GM19452 (cell line): ENCODE data around the gene KRT80.

ENCODE experiments used
- ATAC-seq: cut with Tn5 transposase; IDR thresholded peaks from one replicate; pipeline ENCODE4 v1.9.1; 2021; ENCODE audit not compliant: unreplicated experiment

KRT80 gene

DNA sequence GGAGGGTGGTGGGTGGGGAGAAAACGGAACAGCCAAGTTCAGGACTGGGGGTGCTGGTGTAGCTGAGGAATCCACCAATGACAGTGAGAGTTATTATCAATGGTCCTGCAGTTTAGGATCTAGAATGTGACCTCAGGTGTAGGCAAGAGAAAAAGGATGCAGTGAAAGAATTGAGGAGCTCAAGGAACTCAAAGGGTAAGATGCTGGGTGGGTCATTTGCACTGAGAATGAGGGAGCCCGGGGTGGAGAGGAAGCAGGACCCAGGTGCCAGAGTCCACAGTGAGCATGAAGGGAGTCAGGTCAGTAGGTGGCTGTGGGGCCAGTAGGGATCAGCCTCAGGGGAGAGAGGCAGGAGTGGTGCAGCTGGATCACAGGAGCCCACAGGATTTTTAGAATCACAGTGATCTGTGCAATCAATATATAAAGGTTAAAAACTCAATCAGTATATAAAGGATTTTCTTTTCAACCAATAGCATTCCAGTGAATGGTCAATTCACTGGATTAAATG lies 38.1 kb upstream of the KRT80 start:
- no peak for ATAC-seq

DNA sequence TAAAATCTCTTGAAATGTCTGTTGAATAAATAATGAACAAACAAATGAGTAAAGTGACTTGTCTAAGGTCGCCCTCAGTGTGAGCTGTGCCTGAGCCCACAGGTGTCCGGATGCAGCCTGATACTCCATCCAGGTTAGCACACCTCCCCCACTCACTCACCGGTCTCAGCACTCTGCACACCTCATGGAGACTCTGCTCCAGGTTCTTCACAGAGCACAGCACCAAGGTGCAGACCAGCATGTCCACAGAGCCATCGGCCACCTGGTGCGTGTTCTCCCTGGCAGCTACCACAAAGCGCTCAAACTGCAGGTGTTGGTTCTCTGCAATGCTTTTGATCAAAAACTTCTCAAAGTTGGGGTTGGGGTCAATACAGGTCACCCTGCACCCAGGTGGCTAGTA lies 37.1 kb upstream of the KRT80 start:
- no peak for ATAC-seq

DNA sequence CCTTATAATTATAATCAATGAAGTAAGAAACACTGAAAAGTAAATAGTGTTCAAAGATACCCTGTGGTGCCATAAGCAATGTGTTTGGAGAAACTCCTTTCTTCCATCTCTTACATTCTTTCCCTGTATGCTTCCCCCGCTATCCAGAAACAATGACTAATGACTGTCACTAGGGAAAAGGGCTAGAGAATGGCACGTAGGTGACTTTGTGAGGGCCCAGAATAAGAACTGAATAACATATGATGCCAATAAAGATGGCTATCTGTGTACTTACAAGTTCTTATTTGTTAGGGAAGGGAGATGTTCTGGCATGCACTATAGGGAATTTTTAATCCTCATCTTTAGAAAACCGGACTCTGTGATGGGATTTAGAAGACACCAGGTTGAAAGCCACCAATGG lies 36.6 kb upstream of the KRT80 start:
- ATAC-seq, result no peak

DNA sequence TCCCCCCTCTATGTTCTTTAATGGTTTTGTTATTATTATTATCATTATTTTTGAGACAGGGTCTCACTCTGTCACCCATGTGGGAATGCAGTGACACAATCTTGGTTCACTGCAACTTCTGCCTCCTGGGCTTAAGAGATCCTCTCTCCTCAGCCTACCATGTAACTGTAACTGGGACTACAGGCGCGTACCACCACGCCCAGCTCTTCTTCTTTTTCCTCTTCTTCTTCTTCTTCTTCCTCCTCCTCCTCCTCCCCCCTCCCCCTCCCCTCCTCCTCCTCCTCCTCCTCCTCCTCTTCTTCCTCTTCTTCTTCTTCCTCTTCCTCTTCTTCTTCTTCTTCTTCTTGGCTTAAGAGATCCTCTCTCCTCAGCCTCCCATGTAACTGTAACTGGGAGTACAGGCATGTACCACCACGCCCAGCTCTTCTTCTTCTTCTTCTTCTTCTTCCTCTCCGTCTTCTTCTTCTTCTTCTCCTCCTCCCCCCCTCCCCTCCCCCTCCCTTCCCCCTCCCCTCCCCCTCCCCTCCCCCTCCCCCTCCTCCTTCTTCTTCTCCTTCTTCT lies 35.9 kb upstream of the KRT80 start:
- no peak for ATAC-seq

DNA sequence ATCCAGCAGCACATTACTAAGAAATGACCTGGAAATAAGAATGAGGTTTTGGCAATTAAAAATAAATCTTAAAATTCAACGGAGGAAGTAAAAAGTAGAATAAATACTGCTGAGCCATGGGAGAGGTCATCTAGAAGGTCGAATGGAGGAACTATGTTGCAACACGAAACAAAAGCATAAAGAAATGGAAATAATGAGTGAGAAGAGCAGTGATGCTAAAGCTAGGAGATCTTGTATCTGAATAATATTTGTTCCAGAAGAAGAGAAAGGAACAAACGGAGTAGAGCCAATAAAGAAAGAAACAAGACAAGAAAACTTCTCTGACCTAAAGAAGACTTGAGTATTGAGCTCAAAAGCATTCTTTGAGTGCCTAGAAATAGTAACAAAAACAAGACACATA lies 34.6 kb upstream of the KRT80 start:
- no peak for ATAC-seq

DNA sequence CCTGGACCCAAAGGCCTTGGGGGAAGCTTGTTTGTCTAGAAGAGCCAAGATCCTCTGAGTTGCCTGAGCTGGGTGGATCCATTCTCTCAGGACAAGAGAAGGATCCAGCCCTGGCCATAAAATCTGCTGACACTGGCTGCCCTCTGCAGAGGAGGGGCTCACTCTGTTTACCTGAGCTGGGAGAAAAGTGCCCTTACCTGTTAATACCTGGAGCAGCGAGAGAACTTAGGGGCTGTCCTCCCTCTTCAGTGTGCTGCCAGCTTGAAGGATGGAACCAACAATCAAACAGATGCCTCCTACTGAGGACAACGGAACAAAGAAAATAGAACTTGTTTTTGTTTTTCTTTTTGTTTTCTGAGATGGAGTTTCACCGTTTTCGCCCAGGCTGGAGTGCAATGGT lies 33.9 kb upstream of the KRT80 start:
- ATAC-seq, result no peak

DNA sequence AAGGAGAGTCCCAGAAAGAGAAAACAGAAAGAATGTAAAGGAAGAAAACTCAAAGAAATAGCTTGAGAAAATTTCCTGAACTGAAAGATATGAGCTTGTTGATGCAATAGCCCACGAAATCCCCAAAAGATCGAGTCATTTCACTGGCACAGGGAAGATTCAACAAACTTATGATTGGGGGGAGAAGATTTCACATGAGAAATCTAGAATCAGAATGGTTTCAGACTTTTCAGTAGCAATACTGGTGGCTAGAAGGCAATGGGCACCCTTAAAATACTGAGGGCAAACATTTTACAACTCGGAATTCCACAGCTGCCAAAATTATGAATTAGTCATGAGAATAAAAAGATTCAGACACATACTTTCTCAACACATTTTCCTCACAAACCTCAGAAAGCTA lies 32.3 kb upstream of the KRT80 start:
- no peak for ATAC-seq

DNA sequence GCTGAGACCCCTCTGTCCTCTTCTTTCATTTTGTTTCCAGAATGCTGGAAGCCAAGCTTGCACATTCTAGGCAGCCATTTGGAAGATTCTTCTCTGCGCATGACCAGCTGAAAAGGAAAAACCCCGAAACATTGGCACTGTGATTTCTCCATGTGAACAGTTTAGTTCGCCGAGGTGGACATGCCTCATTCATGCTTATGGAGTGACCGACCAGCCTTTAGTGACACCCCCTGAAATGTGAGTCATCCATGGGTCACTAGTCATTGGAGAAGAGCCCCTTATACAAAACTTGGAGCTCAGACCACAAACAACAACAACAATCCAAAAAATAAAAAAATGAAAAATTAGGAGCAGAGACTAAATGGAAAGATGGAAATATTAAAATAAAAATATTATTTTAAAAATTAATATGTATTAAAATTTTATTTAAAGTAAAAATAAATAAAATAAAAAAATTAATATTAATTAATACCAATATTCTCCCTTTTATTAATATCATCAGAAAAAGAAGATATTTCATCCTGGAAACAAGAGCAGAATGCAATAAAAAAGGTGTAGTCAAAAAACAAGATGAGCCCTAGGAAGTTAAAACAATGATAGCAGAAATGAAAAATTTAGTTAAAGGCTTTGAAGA lies 31.7 kb upstream of the KRT80 start:
- ATAC-seq, result no peak

DNA sequence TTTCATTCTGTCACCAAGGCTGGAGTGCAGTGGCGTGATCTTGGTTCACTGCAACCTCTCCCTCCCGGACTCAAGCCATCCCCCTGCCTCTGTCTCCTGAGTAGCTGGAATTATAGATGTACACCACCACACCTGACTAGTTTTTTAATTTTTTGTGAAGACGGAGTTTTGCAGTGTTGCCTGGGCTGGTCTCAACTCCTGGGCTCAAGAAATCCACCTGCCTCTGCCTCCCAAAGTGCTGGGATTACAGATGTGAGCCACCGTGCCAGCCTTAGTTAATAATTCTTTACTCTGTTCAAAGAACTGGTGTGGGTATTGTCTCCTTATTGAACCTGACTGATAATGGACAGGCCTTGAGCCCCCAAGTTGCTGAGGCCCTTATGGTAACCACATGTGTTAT lies 30.9 kb upstream of the KRT80 start:
- ATAC-seq, result no peak

DNA sequence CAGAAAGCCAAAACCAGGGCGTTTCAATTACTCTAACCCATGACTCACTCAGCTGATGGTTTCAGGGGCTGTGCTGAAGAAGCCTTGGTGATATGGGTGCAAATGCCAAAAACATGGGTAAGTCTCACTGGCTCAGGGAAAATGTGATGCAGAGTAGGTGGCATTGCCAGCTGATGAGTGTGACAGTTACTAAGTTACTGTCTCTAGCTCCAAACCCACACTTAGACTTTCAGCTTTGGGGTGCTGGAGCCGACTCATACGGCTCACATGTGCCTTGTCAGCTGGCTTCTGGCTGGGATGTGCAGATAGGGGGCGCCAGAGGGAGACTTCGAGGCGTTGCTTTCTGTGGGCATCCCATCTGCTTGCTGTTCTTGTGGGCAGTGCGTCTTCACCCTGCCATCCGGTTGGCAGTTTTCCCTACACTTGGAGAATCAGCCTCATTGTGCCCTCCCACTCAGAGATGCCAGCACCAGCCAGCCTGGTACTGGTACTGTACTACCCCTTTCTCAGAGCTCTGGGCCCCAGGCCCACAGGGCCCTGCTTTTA lies 30.2 kb upstream of the KRT80 start:
- no peak for ATAC-seq

DNA sequence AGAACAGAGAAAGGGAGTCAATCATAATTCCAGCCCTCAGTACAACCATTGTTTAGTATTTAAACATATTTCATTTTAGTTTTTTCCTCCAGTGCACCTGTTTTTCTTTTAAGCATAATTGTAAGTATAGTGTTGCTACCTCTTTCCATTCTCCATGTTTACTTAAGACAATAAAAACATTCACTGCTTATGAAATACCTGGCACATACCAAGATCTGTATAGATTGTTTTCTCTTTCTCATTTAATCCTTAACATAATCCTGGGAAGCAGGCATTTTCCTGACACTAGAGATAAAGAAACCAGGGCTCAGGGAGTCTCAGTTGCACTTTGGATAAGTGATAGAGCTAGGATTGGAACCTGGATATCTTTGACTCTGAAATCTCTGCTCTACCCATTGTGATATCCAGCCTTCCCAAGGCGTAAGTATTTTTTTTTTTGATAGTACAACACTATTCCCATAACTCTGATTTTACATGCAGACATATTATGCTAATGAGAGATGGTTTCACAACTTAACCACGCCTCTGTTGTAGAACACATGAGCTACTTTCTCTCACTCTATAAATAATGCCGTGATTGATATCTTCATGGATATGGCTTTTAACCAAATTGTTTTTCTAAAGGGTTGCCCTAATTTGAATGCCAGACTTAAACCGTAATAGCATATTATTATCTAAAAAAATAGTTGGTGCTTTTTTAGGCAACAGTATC lies 29.4 kb upstream of the KRT80 start:
- no peak for ATAC-seq

DNA sequence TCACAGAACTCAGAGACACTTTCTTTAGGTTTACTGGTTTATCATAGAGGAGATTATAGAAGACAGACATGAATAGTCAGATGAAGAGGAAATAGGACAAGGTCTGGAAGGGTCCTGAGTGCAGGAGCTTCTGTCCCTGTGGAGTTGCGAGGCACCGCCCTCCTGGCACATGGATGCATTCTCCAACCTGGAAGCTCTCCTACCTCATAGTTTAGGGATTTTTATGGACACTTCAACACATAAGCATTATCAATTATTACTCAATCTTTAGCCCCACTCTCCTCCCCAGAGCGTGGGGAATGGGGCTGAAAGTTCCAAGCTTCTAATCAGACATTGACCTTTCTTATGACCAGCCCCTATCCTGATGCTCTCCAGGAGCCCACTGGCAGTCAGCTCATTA lies 28.7 kb upstream of the KRT80 start:
- no peak for ATAC-seq

DNA sequence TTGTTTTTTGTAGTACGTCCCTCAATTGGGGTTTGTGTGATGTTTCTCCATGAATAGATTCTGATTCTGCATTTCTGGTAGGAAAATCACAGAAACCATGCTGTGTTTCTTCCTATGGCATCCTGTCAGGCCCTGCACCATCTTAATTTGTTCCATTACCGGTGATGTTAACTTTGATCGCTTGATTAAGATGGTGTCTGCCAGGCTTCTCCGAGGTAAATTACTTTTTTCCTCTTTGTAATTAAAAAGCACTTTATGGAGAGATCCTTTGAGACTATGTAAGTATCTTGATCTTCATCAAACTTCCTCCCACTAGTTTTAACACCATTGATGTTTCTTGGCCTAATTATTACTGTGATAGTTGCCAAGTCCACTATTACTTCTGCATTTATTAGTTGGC lies 26.2 kb upstream of the KRT80 start:
- ATAC-seq, result no peak

DNA sequence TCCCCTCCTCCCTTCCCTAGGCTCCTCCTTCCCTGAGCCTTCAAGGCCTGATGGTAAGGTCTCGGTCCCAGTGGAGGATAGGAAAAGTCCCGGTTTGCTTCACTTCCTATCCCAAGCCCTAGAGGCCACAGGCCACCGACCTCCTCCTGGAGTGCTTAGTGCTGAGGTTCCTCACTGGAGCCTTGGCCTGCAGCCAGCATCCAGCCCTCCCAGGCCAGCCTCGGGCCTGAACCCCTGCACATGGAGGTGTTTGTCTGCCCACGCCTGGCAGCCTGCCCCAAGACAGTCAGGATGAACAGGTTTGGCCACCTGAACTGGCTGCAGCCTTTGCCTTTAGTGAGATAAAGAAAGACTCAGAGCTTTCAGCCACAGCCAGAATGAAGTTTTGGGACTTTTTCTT lies 25.4 kb upstream of the KRT80 start:
- ATAC-seq, result no peak

DNA sequence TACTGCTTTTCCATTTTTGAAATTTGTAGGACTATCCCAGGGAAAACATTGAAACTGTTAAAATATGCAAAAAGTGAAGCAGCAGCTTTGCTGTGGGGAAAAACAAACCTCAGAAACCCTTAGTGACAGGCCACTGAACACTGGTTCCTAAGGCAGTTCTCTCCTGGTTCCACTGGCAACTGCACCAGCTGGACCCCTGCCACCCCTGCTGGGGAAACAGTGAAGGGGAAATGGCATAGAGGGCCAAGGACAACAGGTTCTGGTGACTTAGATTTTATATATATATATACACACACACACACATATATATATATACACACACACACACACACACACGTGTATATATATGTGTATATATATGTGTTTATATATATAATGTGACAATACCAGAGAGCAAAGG lies 25.0 kb upstream of the KRT80 start:
- no peak for ATAC-seq

DNA sequence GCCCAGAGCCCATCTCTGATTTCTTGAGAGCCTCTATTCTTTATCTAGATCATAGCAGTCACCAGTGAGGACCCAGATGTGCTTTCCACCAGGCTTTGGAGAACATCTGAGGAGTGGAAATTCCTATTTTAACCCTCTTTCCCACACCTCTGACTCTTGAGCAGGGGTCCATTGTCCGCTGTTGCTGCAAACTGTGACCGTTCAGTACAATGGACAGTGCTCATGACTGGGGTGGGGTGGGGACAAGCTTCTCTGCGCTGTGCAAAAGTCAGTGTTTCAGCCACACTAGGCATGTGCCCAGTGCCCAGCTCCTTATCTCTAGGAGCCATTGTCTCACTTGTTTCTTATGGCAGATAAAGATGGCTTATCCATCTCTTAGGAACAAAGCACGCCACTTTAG lies 24.3 kb upstream of the KRT80 start:
- ATAC-seq, result no peak

DNA sequence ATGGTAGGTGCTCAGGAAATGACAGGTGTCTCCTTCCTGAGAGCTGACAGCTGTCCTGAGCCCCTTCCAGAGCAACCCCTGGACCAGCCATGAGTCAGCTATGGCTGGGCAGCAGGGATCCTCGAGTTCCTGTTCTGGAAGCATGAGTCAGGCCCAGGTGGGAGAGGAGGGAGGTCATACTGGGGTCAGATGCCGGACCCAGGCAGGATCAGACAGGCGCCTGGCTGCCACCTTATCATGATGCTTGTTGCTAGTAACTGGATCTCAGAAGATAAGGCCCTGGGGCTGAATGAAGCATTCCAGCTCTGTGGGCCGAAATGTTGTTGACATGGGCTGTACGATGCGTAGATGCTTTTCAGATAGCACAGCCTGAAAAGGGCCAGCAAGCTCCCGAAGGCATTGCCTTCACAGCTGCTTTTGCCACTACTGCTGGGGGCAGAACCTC lies 23.8 kb upstream of the KRT80 start:
- ATAC-seq, result no peak

DNA sequence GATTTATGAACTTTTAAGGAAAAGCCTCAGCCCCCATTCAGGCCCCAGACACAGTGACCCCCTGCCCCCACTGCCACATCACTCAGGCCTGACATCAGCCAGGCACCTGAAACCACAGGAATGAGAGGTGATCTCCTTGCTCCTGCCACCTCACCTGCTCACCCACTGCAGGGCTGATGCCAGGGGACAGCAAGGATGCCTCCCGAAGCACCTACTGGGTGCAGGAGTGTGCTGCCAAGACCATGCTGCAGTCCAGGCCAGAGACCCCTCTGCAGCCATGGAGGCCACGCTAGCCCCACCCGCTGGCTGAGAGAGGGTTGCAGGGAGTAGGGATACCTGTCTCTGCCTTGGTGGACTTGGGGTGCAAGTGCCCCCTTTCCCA lies 22.6 kb upstream of the KRT80 start:
- no peak for ATAC-seq

DNA sequence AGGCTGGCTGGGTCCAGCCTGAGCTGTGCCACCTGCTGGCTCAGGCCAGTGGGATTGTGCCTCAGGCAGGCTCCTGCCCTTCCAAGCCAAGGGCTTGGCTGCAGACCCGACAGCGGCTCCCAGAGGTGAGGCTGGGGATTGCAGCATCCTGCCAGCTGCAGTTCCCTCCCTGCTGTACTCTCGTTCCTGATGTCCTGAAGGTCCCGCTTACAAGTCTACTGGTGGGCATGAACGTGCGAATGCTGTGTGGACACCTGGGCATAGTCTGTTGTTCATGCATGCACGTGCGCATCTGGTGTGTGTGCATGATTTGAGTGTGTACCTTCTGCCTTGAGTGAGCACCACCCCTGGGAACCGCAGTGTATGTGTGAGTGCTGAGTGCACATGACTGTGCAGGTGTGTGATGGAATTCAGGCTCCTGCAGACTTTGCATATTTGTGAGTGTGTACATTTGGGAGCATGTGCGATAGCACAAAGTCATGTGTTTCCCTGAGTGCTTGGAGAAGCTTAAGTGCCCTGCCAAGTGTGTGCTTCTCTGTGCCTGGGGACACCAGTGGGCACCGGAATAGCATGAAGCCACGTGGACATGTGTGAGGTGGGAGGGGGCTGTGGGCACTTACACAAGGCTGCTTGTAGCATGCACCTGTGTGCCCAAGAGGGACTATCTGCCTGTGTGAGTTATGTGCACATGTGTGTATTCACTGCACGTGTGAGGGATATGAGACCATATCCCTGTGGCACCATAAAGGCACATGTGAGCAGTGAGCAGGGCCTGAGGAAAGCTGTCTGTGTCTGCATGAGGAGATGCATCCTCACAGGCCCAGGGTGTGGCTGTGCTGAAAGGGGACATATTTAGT lies 22.0 kb upstream of the KRT80 start:
- ATAC-seq, result no peak

DNA sequence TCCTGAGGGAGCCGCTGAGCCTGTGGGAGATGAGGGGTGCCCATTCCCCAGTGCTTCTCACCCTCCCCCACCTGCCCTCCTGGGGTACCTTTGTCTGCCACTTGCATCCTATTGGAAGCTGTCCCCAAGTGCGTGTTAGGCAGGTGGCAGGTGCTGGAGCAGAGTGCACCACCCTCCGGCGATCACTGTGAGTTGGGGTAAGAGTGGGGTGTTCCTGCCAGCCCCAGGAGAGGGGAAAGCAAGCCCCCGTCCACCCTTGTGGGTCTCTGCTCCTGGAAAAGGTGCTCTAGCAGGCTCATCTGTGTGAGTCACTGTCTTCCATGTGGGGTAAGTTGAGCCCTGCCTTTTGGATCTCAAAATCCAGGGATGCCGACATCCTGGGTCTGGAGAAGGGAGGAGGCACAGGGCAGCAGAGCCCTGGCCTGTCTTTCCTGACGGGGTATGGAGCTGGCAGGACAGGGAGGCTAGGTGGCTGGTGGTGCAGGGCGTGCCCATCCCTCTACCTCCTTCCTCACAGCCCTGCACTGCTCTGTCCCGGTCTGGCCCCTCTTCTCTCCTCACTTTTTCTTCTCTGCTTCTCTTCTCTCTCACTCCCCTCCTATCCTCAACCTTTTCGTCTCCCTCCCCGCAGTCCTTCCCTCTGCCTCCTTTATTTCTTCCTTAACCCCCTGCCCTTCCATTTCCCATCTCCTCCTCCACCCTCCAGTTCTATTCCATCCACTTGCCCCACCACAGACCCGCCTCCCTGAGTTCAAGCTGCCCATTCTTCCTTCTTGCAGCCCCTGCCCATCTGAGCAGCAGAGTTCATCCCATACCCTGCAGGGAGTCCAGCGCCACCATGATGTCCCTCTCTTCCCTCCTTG lies 21.1 kb upstream of the KRT80 start:
- no peak for ATAC-seq
